AG04450 (cell line): ENCODE measurements around the gene CLMN. TPM values are rescaled to one million over a fixed set of nuclear protein-coding genes. Genes with fewer than 3 reads are reported as not detected.

Experiments
- CTCF ChIA-PET: fragments of 300-600, 350-600 bp; formaldehyde crosslinking; extraction: SDS; loops from one replicate; lab custom pipeline; 2022; ENCODE audit warnings: antibody characterized with exemption, inconsistent platforms; lab: Charles Lee
- POLR2A ChIA-PET: fragments of 350-600 bp; formaldehyde crosslinking; extraction: SDS; loops from one replicate; lab custom pipeline; 2021; ENCODE audit warnings: antibody characterized with exemption, inconsistent platforms; lab: Yijun Ruan, JAX
- DNase-seq: peaks from one replicate; pipeline ENCODE4 v3.0.0-alpha.2; 2011; ENCODE audit warnings: low read depth, low spot score
- H3K27ac ChIP-seq: one replicate; pipeline ENCODE4 v1.5.1; 2012; ENCODE audit warnings: low read depth, low read length, control low read depth
- H3K27me3 ChIP-seq: one replicate; pipeline ENCODE4 v1.6.0; 2012; ENCODE audit warnings: low read length; ENCODE audit not compliant: control insufficient read depth, insufficient read depth
- H3K4me3 ChIP-seq: 2 replicates; pipeline ENCODE4 v1.5.1; 2011; ENCODE audit warnings: mild to moderate bottlenecking, low read depth, low read length, control low read depth
- H3K9me3 ChIP-seq: 2 replicates; pipeline ENCODE4 v1.5.1; 2012; ENCODE audit warnings: low read length; ENCODE audit not compliant: control insufficient read depth, insufficient read depth
- polyA plus RNA-seq: library from polyadenylated mRNA; depleted of rRNA; stranded (reverse); fragments of >200 nt; gene quantifications from 2 replicates; pipeline ENCODE4 v1.2.3, GENCODE V29; 2011
- TF ChIP-seq, protein P1 (sequence below): IDR thresholded peaks from 2 replicates; pipeline ENCODE4 v1.5.1; 2011; ENCODE audit warnings: low read depth, low read length, control low read depth, inconsistent platforms

CLMN gene
- polyA plus RNA-seq, 1 experiment = 0.09 TPM

DNA sequence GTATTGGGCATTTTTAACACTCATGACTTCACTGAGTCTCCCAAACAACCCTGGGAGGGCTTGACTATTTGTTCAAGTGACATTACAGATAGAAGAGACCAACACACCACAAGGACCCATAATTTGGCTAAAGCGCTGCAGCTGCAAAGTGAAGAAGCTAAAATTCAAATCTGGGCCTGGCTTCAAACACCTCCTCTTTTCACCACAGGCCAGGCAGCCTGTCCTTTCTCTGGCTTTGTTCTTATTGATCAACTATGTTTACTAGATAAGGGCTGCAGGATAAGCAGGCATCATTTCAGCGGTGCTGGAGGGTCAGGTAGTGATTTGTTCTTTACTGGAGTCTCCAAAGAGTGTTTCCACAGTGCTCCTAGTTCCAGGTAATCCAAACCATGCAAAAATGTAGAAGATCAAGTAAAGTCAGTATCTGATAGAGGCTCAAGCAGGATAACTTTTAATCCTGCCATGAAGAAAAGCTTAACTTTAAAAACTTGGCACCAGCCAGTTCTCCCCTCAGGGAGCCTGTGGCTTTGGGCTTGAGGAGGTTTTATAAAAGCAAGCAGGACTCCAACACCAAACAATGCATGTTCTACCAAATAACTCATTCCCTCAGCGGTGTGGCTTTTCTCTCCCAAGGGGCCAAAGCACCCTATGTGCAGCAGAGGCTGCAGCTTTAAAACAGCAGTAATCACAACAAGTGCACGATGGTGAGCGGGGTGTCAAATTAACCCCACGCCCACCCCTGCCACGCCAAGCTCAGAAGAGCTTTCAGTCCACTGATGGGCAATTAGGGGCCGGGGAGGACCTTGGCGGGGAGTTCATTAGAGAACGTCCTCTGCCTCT, 16.8 kb downstream of the CLMN start:
- POLR2A ChIA-PET = no interaction called here
- H3K27ac ChIP-seq = no peak overlapping the region
- TF ChIP-seq, protein P1, sequence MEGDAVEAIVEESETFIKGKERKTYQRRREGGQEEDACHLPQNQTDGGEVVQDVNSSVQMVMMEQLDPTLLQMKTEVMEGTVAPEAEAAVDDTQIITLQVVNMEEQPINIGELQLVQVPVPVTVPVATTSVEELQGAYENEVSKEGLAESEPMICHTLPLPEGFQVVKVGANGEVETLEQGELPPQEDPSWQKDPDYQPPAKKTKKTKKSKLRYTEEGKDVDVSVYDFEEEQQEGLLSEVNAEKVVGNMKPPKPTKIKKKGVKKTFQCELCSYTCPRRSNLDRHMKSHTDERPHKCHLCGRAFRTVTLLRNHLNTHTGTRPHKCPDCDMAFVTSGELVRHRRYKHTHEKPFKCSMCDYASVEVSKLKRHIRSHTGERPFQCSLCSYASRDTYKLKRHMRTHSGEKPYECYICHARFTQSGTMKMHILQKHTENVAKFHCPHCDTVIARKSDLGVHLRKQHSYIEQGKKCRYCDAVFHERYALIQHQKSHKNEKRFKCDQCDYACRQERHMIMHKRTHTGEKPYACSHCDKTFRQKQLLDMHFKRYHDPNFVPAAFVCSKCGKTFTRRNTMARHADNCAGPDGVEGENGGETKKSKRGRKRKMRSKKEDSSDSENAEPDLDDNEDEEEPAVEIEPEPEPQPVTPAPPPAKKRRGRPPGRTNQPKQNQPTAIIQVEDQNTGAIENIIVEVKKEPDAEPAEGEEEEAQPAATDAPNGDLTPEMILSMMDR = no peak
- no peaks in the 10 kb centered on the region for H3K27me3 ChIP-seq
- DNase-seq = no peak
- CTCF ChIA-PET = no interaction called here
- no peak overlapping the region for H3K4me3 ChIP-seq
- no peaks in the 10 kb centered on the region for H3K9me3 ChIP-seq

DNA sequence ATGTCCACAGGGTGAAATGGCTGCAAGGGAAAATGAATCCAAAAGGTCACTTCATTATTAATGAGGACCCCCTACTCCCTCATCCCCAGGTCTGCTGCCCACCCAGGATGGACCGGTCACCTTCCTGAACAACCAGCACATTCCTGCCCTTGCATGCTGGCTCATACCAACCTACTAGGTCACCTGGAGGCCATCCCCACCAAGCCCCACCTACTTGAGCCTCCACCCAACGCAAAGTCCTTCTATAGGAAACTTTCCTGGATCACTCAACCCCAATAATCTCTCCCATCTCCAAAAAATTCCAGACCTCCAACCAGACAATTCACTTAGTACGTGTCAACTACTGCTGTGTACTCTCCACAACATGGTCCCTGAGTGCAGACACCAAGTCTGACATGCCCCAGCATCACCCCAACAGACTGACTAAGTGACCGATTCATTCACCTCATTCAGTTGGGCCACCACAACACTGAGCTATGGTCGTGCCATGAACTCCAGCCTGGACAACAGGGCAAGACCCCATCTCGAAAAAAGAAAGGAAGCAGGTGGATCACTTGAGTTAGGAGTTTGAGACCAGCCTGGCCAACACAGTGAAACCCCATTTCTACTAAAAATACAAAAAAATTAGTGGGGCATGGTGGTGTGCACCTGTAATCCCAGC, 18.1 kb downstream of the CLMN start:
- Histone ChIP-seq H3K27ac (no peak overlapping the region), H3K4me3 (no peak overlapping the region), H3K9me3 (no peaks in the 10 kb centered on the region), H3K27me3 (no peaks in the 10 kb centered on the region)
- POLR2A ChIA-PET = no interaction called here
- TF ChIP-seq, protein P1 = no peak
- CTCF ChIA-PET = interaction anchor here (0.8 kb wide), 1 partner anchor 75 kb away, joined by 3 read pairs; no protein-coding TSS in a partner anchor
- no peak for DNase-seq

DNA sequence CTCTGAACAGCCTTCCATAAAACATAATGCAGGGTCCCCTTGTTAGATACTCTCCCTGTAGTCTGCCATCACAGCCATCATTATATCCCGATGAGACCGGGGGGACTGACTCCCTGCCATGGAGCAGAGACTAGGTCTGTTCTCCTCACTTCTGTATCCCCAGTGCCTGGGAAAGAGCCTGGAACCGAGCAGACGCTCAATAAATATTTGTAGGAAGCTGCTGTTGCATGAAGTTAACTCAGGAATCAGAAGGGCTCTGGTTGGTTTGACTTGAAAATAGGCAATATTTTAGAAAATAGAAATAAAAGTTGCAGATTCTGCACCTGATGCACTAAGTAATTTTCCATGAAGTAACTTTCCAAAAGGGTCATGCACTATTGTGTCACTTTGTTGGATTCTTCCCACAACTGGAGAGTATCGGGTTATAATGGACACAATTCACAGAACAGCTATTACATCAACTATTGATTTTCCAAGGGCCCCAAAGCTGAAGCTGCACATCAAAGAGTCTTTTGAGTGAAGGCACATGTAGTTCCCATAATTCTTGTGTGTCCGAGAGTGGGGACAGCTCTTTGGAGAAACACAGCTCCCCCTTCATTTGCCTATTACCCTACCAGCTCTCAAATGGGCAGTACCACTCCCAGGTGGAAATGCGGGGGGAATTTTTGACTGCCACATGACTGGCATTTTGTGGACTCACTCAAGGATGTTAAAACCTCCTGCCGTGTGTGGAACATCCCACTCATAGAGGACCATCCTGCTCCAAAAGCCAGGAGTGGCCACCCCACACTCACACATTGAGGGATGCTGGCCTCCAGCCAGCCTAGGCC, 18.8 kb downstream of the CLMN start:
- TF ChIP-seq, protein P1 = no peak
- H3K27ac ChIP-seq = no peak overlapping the region
- H3K4me3 ChIP-seq = no peak overlapping the region
- POLR2A ChIA-PET = no interaction called here
- H3K9me3 ChIP-seq = no peaks in the 10 kb centered on the region
- no peak for DNase-seq
- H3K27me3 ChIP-seq = no peaks in the 10 kb centered on the region
- CTCF ChIA-PET = no interaction called here

DNA sequence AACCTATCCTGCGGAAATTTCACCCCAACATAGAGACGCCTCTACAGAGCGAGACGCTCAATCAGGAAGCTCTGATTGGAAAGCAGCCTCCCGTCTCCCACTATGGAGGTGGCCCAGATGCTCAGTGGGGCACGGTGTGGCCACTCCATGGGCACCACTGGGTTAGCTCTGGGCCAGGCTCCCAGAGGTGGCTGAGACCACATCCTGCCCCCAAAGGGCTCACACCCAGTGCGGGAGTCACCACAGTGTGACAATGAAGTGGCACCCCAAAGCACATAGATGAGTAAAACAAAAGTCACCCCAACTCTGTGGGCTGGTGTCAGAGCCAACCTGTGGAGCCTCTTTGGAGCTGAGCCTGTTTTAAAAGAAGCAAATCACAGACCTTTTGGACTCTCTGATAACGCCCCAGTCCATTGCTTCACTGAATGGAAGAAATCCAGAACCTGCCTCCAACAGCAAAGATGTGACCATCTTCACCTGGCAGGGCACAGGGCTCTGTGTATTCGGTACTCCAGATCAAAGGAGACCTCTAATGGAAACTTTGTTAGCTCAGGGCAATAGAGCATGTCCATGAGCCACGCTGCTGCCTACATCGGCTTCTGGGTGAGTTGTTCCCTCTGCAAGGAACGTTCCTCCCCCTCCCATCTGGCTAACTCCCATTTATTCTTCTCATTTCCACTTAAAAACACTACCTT, 19.6 kb downstream of the CLMN start:
- H3K27me3 ChIP-seq = no peaks in the 10 kb centered on the region
- no peaks in the 10 kb centered on the region for H3K9me3 ChIP-seq
- H3K4me3 ChIP-seq = no peak overlapping the region
- DNase-seq = no peak
- ChIA-PET CTCF (no interaction called here), POLR2A (no interaction called here)
- TF ChIP-seq, protein P1 = no peak
- no peak overlapping the region for H3K27ac ChIP-seq
